A673 (cell line): ENCODE data around the gene KRTAP1-3.

ENCODE experiments used
- CTCF ChIP-seq: fragments of 300-800, 200-600 bp; sonication (generic); conservative IDR thresholded peaks from 2 replicates; pipeline ENCODE4 v1.5.1; 2017; ENCODE audit warnings: low read depth, mild to moderate bottlenecking, antibody characterized with exemption, low read length, moderate library complexity, mixed read lengths
- EZH2 ChIP-seq: fragments of 200-600 bp; sonication (generic); IDR thresholded peaks from 2 replicates; pipeline ENCODE4 v1.6.1; 2017; ENCODE audit warnings: borderline replicate concordance, low read depth, mild to moderate bottlenecking, mixed read lengths, antibody characterized with exemption, low read length; ENCODE audit not compliant: poor library complexity, severe bottlenecking

- TF ChIP-seq EZH2 (no peak), CTCF (no peak)
Observed at GRCh38 chr17:41015454-41015853, 19.2 kb downstream of the KRTAP1-3 start.
